Activated CD8-positive, alpha-beta memory T cell treated with anti-CD3 and anti-CD28 coated beads for 1 hour (primary cell): ENCODE results near the gene NRAP.

Experiments used
- DNase-seq, 2 donors: peaks; one replicate each; pipeline ENCODE4 v3.0.0-alpha.2; 2020; ENCODE audit warnings: low read depth in 1 of 2; ENCODE audit errors: extremely low read depth in 1 of 2

Gene NRAP

GRCh38 chr10:113539789-113540188 is 124.1 kb downstream of the NRAP start:
- DNase-seq, result no peak
